ENCODE data around the gene IGFBP2. TPM values are rescaled to one million over a fixed set of nuclear protein-coding genes. Genes with fewer than 3 reads are reported as not detected.

Gene IGFBP2
- total RNA-seq, 3 donors from 2014 or later = 16.0 to 131 (median 115) TPM

DNA sequence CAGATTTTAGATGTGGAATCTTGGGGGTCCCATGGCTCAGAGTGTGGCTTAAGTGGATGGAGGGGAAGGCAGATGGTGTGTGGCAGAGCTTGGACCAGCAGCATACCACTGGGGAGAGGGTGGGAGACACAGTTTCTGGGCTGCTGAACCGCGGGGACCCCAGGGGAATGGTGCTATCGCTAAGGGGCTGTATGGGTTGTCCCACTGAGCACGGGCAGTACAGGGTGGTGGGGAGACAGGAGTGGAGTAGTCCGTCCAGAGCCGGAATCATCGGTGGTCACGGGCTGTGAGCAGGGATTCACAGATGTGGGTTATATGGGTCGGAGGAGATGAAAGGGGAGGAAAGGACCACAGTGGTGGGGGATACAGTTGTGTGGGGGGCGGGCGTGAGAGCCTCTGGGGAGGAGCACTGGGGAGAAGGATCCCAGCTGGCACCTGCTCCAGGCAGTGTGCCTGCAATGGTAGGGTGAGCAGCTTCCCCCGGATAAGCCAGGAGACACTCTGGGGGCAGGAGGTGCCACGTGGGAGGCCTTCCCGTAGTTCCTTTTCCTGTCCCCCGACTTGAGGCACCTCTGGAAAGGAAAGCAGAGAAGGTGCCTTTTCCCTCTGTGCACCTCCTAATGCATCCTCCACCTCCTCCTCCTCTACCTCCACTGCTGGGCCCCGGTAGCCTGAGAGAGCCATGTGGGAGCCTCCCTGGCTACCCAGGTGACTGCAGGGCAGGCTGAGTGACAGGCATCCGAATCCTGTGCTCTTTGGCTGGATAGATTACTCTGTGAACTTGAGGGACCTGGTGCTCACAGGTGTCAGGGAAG lies 37.3 kb downstream of the IGFBP2 start:
- intact Hi-C loops (cut with DNase I; ENCODE audit: low total_unique reads) = no loop called here
- TF ChIP-seq, protein P1, sequence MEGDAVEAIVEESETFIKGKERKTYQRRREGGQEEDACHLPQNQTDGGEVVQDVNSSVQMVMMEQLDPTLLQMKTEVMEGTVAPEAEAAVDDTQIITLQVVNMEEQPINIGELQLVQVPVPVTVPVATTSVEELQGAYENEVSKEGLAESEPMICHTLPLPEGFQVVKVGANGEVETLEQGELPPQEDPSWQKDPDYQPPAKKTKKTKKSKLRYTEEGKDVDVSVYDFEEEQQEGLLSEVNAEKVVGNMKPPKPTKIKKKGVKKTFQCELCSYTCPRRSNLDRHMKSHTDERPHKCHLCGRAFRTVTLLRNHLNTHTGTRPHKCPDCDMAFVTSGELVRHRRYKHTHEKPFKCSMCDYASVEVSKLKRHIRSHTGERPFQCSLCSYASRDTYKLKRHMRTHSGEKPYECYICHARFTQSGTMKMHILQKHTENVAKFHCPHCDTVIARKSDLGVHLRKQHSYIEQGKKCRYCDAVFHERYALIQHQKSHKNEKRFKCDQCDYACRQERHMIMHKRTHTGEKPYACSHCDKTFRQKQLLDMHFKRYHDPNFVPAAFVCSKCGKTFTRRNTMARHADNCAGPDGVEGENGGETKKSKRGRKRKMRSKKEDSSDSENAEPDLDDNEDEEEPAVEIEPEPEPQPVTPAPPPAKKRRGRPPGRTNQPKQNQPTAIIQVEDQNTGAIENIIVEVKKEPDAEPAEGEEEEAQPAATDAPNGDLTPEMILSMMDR (IDR thresholded peaks at IDR 0.05) = no peak
- TF ChIP-seq POLR2A (IDR thresholded peaks at IDR 0.05) = no peak
- no peak for TF ChIP-seq POLR2AphosphoS5 (IDR thresholded peaks at IDR 0.05)
- DNase-seq (ENCODE audit: low spot score in 2 of 2) = no peak

DNA sequence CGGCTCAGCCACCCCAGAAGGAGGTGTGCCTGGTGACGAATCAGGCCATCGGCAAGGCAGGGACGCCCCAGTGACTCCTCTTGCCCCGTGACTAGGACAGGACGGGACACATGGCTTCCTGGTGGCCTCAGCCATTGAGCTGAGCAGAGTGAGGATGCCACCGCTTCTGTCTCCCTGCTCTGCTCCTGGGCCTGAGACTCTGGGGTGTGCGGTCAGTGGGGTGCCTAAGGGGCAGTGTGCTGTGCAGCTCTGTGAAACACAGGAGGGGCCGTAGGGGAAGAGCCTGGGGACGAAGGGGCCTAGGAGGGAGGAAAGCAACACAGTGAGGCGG lies 37.8 kb downstream of the IGFBP2 start:
- no peaks in the 10 kb centered on the region for H3K9me3 ChIP-seq
- H3K27me3 ChIP-seq = no peaks in the 10 kb centered on the region
- intact Hi-C loops (cut with DNase I; ENCODE audit: low total_unique reads) = no loop called here
- TF ChIP-seq POLR2A (IDR thresholded peaks at IDR 0.05) (no peak), POLR2AphosphoS5 (IDR thresholded peaks at IDR 0.05) (no peak)
- TF ChIP-seq, protein P1 (IDR thresholded peaks at IDR 0.05) = no peak
- H3K4me1 ChIP-seq = peaks cover 0 to 3% of the 10 kb centered on the region in 2 donors
- no peaks in the 10 kb centered on the region for H3K36me3 ChIP-seq
- no peak for DNase-seq (ENCODE audit: low spot score in 2 of 2)
- H3K27ac ChIP-seq = no peak overlapping the region
- H3K4me3 ChIP-seq = no peak overlapping the region

More for the DNA sequence above, 37.3 kb downstream of the IGFBP2 start:
- Histone ChIP-seq H3K36me3 (no peaks in the 10 kb centered on the region), H3K9me3 (no peaks in the 10 kb centered on the region), H3K27ac (no peak overlapping the region), H3K27me3 (no peaks in the 10 kb centered on the region), H3K4me3 (no peak overlapping the region), H3K4me1 (peaks cover 0 to 8% of the 10 kb centered on the region in 2 donors)

DNA sequence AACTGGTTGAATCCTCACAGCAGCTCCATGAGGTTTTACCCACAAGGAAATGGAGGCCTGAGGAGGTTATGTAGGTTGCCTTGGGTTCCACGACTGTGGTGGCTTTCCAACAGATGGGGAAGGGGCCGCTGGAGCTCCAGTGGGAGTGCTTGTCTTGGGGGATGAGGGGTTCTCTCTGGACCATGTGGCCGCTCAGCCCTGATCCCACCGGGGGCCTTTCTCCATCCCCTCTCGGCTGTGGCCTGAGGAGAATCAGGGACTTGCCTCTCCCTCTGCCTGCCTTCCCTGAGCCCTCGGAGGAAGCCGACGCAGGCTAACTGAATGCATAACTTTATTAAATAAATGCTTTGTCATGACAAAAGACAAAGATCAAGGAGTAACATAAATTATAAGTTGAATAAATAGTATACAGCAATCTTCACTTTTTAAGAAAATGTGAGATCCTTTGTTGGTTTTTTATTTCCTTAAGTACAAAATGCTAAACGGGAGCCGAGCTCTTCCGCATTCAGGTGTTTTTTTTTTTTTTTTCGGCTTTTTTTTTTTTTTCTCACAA lies 38.6 kb downstream of the IGFBP2 start:
- DNase-seq (ENCODE audit: low spot score in 2 of 2) = no peak
- H3K27me3 ChIP-seq = no peaks in the 10 kb centered on the region
- intact Hi-C loops (cut with DNase I; ENCODE audit: low total_unique reads) = no loop called here
- no peak overlapping the region for H3K4me3 ChIP-seq
- no peaks in the 10 kb centered on the region for H3K4me1 ChIP-seq
- no peaks in the 10 kb centered on the region for H3K36me3 ChIP-seq
- TF ChIP-seq POLR2AphosphoS5 (IDR thresholded peaks at IDR 0.05) (no peak), POLR2A (IDR thresholded peaks at IDR 0.05) (no peak)
- TF ChIP-seq, protein P1 (IDR thresholded peaks at IDR 0.05) = no peak
- H3K9me3 ChIP-seq = no peaks in the 10 kb centered on the region
- no peak overlapping the region for H3K27ac ChIP-seq

DNA sequence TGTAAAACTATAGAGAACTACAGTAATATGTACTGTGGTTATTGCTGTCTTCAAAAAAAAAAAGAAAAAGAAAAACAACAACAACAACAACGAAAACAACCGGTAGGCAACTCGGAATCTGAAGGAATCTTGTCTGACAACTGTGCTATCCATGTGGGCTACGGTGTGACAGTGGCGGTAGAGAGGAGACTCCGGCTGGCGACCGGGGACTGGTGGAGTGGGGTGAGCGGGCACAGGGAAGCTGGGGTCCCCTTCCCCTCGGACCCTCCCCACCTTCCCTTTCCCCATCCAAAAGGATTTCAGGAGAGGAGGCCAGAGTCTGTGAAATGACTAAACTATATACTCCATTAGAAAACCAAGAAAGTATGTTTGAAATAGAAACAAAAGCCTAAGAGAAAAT lies 39.2 kb downstream of the IGFBP2 start:
- intact Hi-C loops (cut with DNase I; ENCODE audit: low total_unique reads) = no loop called here
- H3K27me3 ChIP-seq = no peaks in the 10 kb centered on the region
- TF ChIP-seq POLR2AphosphoS5 (IDR thresholded peaks at IDR 0.05) (no peak), POLR2A (IDR thresholded peaks at IDR 0.05) (no peak)
- TF ChIP-seq, protein P1 (IDR thresholded peaks at IDR 0.05) = no peak
- H3K27ac ChIP-seq = no peak overlapping the region
- H3K4me1 ChIP-seq = no peaks in the 10 kb centered on the region
- H3K36me3 ChIP-seq = no peaks in the 10 kb centered on the region
- H3K4me3 ChIP-seq = no peak overlapping the region
- H3K9me3 ChIP-seq = no peaks in the 10 kb centered on the region
- no peak for DNase-seq (ENCODE audit: low spot score in 2 of 2)

DNA sequence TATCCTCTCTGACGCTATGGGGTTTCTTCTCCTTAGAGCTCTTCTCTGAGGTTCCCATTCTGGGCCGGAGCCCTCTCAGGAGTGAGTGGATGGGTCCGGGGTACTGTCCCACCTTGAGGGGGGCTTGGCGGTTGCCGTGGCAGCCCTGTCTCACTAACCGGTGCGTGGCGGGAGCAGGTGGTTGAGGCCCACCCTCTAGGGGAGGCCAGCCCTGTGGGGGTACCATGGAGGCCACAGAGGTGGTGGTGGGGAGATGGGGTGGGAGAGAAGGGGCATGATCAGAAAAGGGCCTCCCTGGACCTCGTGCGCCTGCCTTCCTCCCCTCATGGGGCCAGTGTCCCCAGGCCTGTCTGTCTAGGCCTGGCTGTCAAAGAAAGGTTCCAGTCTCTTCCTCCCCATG lies 39.8 kb downstream of the IGFBP2 start:
- intact Hi-C loops (cut with DNase I; ENCODE audit: low total_unique reads) = no loop called here
- H3K36me3 ChIP-seq = no peaks in the 10 kb centered on the region
- no peak for TF ChIP-seq POLR2A (IDR thresholded peaks at IDR 0.05)
- TF ChIP-seq, protein P1 (IDR thresholded peaks at IDR 0.05) = no peak
- no peak for TF ChIP-seq POLR2AphosphoS5 (IDR thresholded peaks at IDR 0.05)
- no peaks in the 10 kb centered on the region for H3K9me3 ChIP-seq
- H3K4me1 ChIP-seq = peaks cover 0 to under 1% of the 10 kb centered on the region in 2 donors
- H3K4me3 ChIP-seq = no peak overlapping the region
- no peak overlapping the region for H3K27ac ChIP-seq
- H3K27me3 ChIP-seq = no peaks in the 10 kb centered on the region
- DNase-seq (ENCODE audit: low spot score in 2 of 2) = no peak

All from breast epithelium (tissue), 4 donors.